Effector memory CD4-positive, alpha-beta T cell (primary cell): ENCODE measurements around the gene TRAPPC6A.

Source experiments
- DNase-seq, 3 donors: peaks; one replicate each; pipeline ENCODE4 v3.0.0-alpha.2; 2020
- H3K27ac ChIP-seq: 2 replicates; pipeline ENCODE4 v1.7.0; 2013; ENCODE audit warnings: mild to moderate bottlenecking, low read length, moderate library complexity; ENCODE audit not compliant: insufficient read depth, poor library complexity, severe bottlenecking
- H3K27me3 ChIP-seq: replicated peaks from 2 replicates; pipeline ENCODE4 v1.7.0; 2013; ENCODE audit warnings: mild to moderate bottlenecking, low read length; ENCODE audit not compliant: insufficient read depth, control insufficient read depth, poor library complexity, severe bottlenecking
- H3K36me3 ChIP-seq: 2 replicates; pipeline ENCODE4 v1.7.0; 2013; ENCODE audit warnings: mild to moderate bottlenecking, low read length, moderate library complexity; ENCODE audit not compliant: control insufficient read depth, insufficient read depth
- H3K4me1 ChIP-seq: 2 replicates; pipeline ENCODE4 v1.7.0; 2013; ENCODE audit warnings: low read length, mild to moderate bottlenecking; ENCODE audit not compliant: control insufficient read depth, insufficient read depth, poor library complexity, severe bottlenecking
- H3K4me3 ChIP-seq: 2 replicates; pipeline ENCODE4 v1.7.0; 2013; ENCODE audit warnings: low read length, low read depth, mild to moderate bottlenecking; ENCODE audit not compliant: insufficient read depth, poor library complexity, severe bottlenecking
- H3K9me3 ChIP-seq: 2 replicates; pipeline ENCODE4 v1.7.0; 2013; ENCODE audit warnings: mild to moderate bottlenecking, low read length, moderate library complexity; ENCODE audit not compliant: control insufficient read depth
- total RNA-seq, 3 donors: gene quantifications; one replicate each; lab custom pipeline; 2026; lab: John Stamatoyannopoulos, UW

Gene TRAPPC6A
- 13.9 to 23.0 (median 20.3) reads per million in 3 donors for total RNA-seq

- Histone ChIP-seq H3K27ac (peak within 1 kb of the TSS; percentile 86), H3K9me3 (no peaks in the 10 kb centered on the region)
- DNase-seq = peak in 1 of 3 donors; percentile 11
Measured at GRCh38 chr19:45177817-45178261, at the start of gene TRAPPC6A. Gene TRAPPC6A (minus strand): TSS chr19:45178237. CDS start chr19:45178218, 19 bp downstream.

GRCh38 chr19:45224645-45225044 is 46.6 kb upstream of the TRAPPC6A start:
- Histone ChIP-seq H3K27ac (no peak overlapping the region), H3K36me3 (no peaks in the 10 kb centered on the region), H3K4me1 (no peaks in the 10 kb centered on the region), H3K9me3 (no peaks in the 10 kb centered on the region), H3K4me3 (no peak overlapping the region), H3K27me3 (no peaks in the 10 kb centered on the region)
- no peak for DNase-seq

More at GRCh38 chr19:45177817-45178261, at the start of gene TRAPPC6A:
- H3K27me3 ChIP-seq = no peaks in the 10 kb centered on the region
- H3K4me3 ChIP-seq = peak within 1 kb of the TSS; percentile 81
- H3K4me1 ChIP-seq = peaks cover 20% of the 10 kb centered on the region
- H3K36me3 ChIP-seq = peaks cover 9% of the 10 kb centered on the region

- Histone ChIP-seq H3K9me3 (no peaks in the 10 kb centered on the region), H3K27me3 (no peaks in the 10 kb centered on the region), H3K4me1 (no peaks in the 10 kb centered on the region), H3K36me3 (no peaks in the 10 kb centered on the region), H3K4me3 (no peak overlapping the region), H3K27ac (no peak overlapping the region)
- DNase-seq = no peak
Measured at GRCh38 chr19:45223879-45224278, 45.8 kb upstream of the TRAPPC6A start.

- Histone ChIP-seq H3K9me3 (no peaks in the 10 kb centered on the region), H3K4me1 (no peaks in the 10 kb centered on the region), H3K27me3 (peaks cover 3% of the 10 kb centered on the region), H3K27ac (no peak overlapping the region), H3K36me3 (no peaks in the 10 kb centered on the region), H3K4me3 (no peak overlapping the region)
- no peak for DNase-seq
Measured at GRCh38 chr19:45222724-45223123, 44.7 kb upstream of the TRAPPC6A start.

- Histone ChIP-seq H3K4me1 (no peaks in the 10 kb centered on the region), H3K4me3 (no peak overlapping the region), H3K27me3 (peaks cover 3% of the 10 kb centered on the region), H3K27ac (no peak overlapping the region), H3K36me3 (no peaks in the 10 kb centered on the region), H3K9me3 (no peaks in the 10 kb centered on the region)
- no peak for DNase-seq
Measured at GRCh38 chr19:45218911-45219743, 41.1 kb upstream of the TRAPPC6A start.

GRCh38 chr19:45218426-45218825 is 40.4 kb upstream of the TRAPPC6A start:
- Histone ChIP-seq H3K36me3 (no peaks in the 10 kb centered on the region), H3K27me3 (peaks cover 3% of the 10 kb centered on the region), H3K27ac (no peak overlapping the region), H3K4me1 (no peaks in the 10 kb centered on the region), H3K9me3 (no peaks in the 10 kb centered on the region), H3K4me3 (no peak overlapping the region)
- no peak for DNase-seq

GRCh38 chr19:45217957-45218334 is 39.9 kb upstream of the TRAPPC6A start:
- no peaks in the 10 kb centered on the region for H3K4me1 ChIP-seq
- H3K27me3 ChIP-seq = peaks cover 3% of the 10 kb centered on the region
- no peak overlapping the region for H3K27ac ChIP-seq
- no peaks in the 10 kb centered on the region for H3K36me3 ChIP-seq
- H3K4me3 ChIP-seq = no peak overlapping the region
- DNase-seq = no peak
- H3K9me3 ChIP-seq = no peaks in the 10 kb centered on the region

- H3K27ac ChIP-seq = no peak overlapping the region
- H3K9me3 ChIP-seq = no peaks in the 10 kb centered on the region
- no peaks in the 10 kb centered on the region for H3K36me3 ChIP-seq
- no peaks in the 10 kb centered on the region for H3K4me1 ChIP-seq
- no peak for DNase-seq
- H3K4me3 ChIP-seq = no peak overlapping the region
- H3K27me3 ChIP-seq = peaks cover 3% of the 10 kb centered on the region
Measured at GRCh38 chr19:45217193-45217956, 39.3 kb upstream of the TRAPPC6A start.

GRCh38 chr19:45216667-45217066 is 38.6 kb upstream of the TRAPPC6A start:
- peaks cover 3% of the 10 kb centered on the region for H3K27me3 ChIP-seq
- H3K9me3 ChIP-seq = no peaks in the 10 kb centered on the region
- H3K27ac ChIP-seq = no peak overlapping the region
- H3K36me3 ChIP-seq = no peaks in the 10 kb centered on the region
- H3K4me3 ChIP-seq = no peak overlapping the region
- no peak for DNase-seq
- H3K4me1 ChIP-seq = no peaks in the 10 kb centered on the region
